Caco-2 (cell line): ENCODE data around the gene UCHL1. TPM values are rescaled to one million over a fixed set of nuclear protein-coding genes. Genes with fewer than 3 reads are reported as not detected.

ENCODE experiments used
- BruUV-seq: library from RNA; stranded (reverse); fragments of 400-500 nt; replicated peaks from 2 replicates; lab custom pipeline; 2021; lab: Mats Ljungman, UMichigan
- CTCF ChIA-PET: fragments of 300-600 bp; sonication (Branson Sonifier 250); formaldehyde crosslinking; loops from one replicate; lab custom pipeline; 2022; ENCODE audit warnings: antibody characterized with exemption; lab: Charles Lee
- POLR2A ChIA-PET: fragments of 300-600 bp; sonication (Branson Sonifier 250); formaldehyde crosslinking; loops from one replicate; lab custom pipeline; 2022; ENCODE audit warnings: antibody characterized with exemption; lab: Charles Lee
- DNase-seq, 2 experiments: peaks; one replicate each; pipeline versions ENCODE4 v3.0.0 to v3.0.0-alpha.2; 2020 to 2022
- H3K27me3 ChIP-seq: replicated peaks from 2 replicates; pipeline ENCODE4 v1.6.0; 2011; ENCODE audit warnings: low read length; ENCODE audit not compliant: control insufficient read depth, insufficient read depth
- H3K36me3 ChIP-seq: 2 replicates; pipeline ENCODE4 v1.5.1; 2011; ENCODE audit warnings: low read length; ENCODE audit not compliant: control insufficient read depth, insufficient read depth
- H3K4me1 ChIP-seq: fragments of 250-450 bp; sonication (Bioruptor Pico); 2 replicates; pipeline ENCODE4 v1.5.1; 2020; ENCODE audit warnings: mild to moderate bottlenecking
- H3K4me3 ChIP-seq: 2 replicates; pipeline ENCODE4 v1.5.1; 2011; ENCODE audit warnings: low read depth, mild to moderate bottlenecking, control low read depth, low read length
- H3K9me3 ChIP-seq: fragments of 250-450 bp; sonication (Bioruptor Pico); 2 replicates; pipeline ENCODE4 v1.5.1; 2020; ENCODE audit warnings: mild to moderate bottlenecking, moderate library complexity
- H3K27ac Mint-ChIP-seq: one replicate; pipeline ENCODE4 v1.8.0; 2022; ENCODE audit warnings: mixed read lengths; ENCODE audit not compliant: unreplicated experiment
- H3K27me3 Mint-ChIP-seq: one replicate; pipeline ENCODE4 v1.8.0; 2022; ENCODE audit warnings: mixed read lengths; ENCODE audit not compliant: insufficient read depth, unreplicated experiment
- H3K36me3 Mint-ChIP-seq: one replicate; pipeline ENCODE4 v1.8.0; 2022; ENCODE audit warnings: mild to moderate bottlenecking, mixed read lengths; ENCODE audit not compliant: insufficient read depth, unreplicated experiment
- H3K4me1 Mint-ChIP-seq: one replicate; pipeline ENCODE4 v1.8.0; 2022; ENCODE audit warnings: low read depth, mixed read lengths; ENCODE audit not compliant: unreplicated experiment
- H3K4me3 Mint-ChIP-seq: one replicate; pipeline ENCODE4 v1.8.0; 2022; ENCODE audit warnings: mild to moderate bottlenecking, moderate library complexity, mixed read lengths; ENCODE audit not compliant: unreplicated experiment
- H3K9me3 Mint-ChIP-seq: one replicate; pipeline ENCODE4 v1.8.0; 2022; ENCODE audit warnings: mixed read lengths; ENCODE audit not compliant: unreplicated experiment
- CTCF ChIP-seq, 2 experiments: fragments of 200-600 bp in 1 of 2; IDR thresholded peaks; 1 replicate in 1 of 2; 2 replicates in 1 of 2; pipeline versions ENCODE4 v1.5.1 to v1.8.0; 2011 to 2022; ENCODE audit warnings: antibody characterized with exemption in 1 of 2, control low read depth in 1 of 2, inconsistent platforms in 1 of 2, low read depth in 1 of 2, low read length in 1 of 2, mild to moderate bottlenecking in 1 of 2, moderate library complexity in 1 of 2; ENCODE audit not compliant: insufficient read depth in 1 of 2, severe bottlenecking in 1 of 2, unreplicated experiment in 1 of 2
- intact Hi-C: fragments of 100-400 bp; cut with micrococcal nuclease; formaldehyde crosslinking; loops from one replicate; pipeline ENCODE4 v1.10.0; 2022; ENCODE audit not compliant: unreplicated experiment
- total RNA-seq: library from RNA; stranded (reverse); gene quantifications from 2 replicates; pipeline ENCODE4 v1.2.3, GENCODE V29; 2022

The UCHL1 gene
- total RNA-seq, 1 experiment from 2014 or later, result 233 TPM

- no peak for DNase-seq
- H3K4me1 Mint-ChIP-seq, result peaks cover 8% of the 10 kb centered on the region
- H3K27ac Mint-ChIP-seq, result no peak overlapping the region
- no peak for TF ChIP-seq CTCF (IDR thresholded peaks at IDR 0.05; ENCODE audit: insufficient read depth in 1 of 2, low read depth in 1 of 2, low read length in 1 of 2, severe bottlenecking in 1 of 2, unreplicated experiment in 1 of 2)
- Histone ChIP-seq H3K4me1 (no peaks in the 10 kb centered on the region), H3K9me3 (no peaks in the 10 kb centered on the region), H3K27me3 (no peaks in the 10 kb centered on the region), H3K36me3 (no peaks in the 10 kb centered on the region), H3K4me3 (no peak overlapping the region)
- BruUV-seq, result no TSS peak
- H3K27me3 Mint-ChIP-seq, result no peaks in the 10 kb centered on the region
- H3K4me3 Mint-ChIP-seq, result no peak overlapping the region
- POLR2A ChIA-PET, result no interaction called here
- CTCF ChIA-PET, result no interaction called here
- intact Hi-C loops, result no loop called here
- H3K36me3 Mint-ChIP-seq, result no peaks in the 10 kb centered on the region
- no peaks in the 10 kb centered on the region for H3K9me3 Mint-ChIP-seq
Measured at GRCh38 chr4:41236508-41236907, 20.2 kb upstream of the UCHL1 start.

GRCh38 chr4:41241919-41242318, 14.8 kb upstream of the UCHL1 start:
- Mint-ChIP-seq H3K9me3 (no peaks in the 10 kb centered on the region), H3K27me3 (peaks cover 3% of the 10 kb centered on the region), H3K4me3 (no peak overlapping the region), H3K4me1 (no peaks in the 10 kb centered on the region), H3K27ac (no peak overlapping the region), H3K36me3 (no peaks in the 10 kb centered on the region)
- DNase-seq, result no peak
- intact Hi-C loops, result no loop called here
- no peak overlapping the region for H3K4me3 ChIP-seq
- ChIA-PET POLR2A (no interaction called here), CTCF (no interaction called here)
- no peaks in the 10 kb centered on the region for H3K27me3 ChIP-seq
- no peaks in the 10 kb centered on the region for H3K4me1 ChIP-seq
- no TSS peak for BruUV-seq
- no peak for TF ChIP-seq CTCF (IDR thresholded peaks at IDR 0.05; ENCODE audit: insufficient read depth in 1 of 2, low read depth in 1 of 2, low read length in 1 of 2, severe bottlenecking in 1 of 2, unreplicated experiment in 1 of 2)
- H3K36me3 ChIP-seq, result no peaks in the 10 kb centered on the region
- no peaks in the 10 kb centered on the region for H3K9me3 ChIP-seq

- no peak overlapping the region for H3K4me3 Mint-ChIP-seq
- Histone ChIP-seq H3K27me3 (no peaks in the 10 kb centered on the region), H3K36me3 (no peaks in the 10 kb centered on the region), H3K4me3 (no peak overlapping the region), H3K4me1 (no peaks in the 10 kb centered on the region), H3K9me3 (0 out of 2 replicates have a peak, but pooled peaks cover 3% of the 10 kb centered on the region)
- no peak for TF ChIP-seq CTCF (IDR thresholded peaks at IDR 0.05; ENCODE audit: insufficient read depth in 1 of 2, low read depth in 1 of 2, low read length in 1 of 2, severe bottlenecking in 1 of 2, unreplicated experiment in 1 of 2)
- H3K36me3 Mint-ChIP-seq, result no peaks in the 10 kb centered on the region
- no peak overlapping the region for H3K27ac Mint-ChIP-seq
- H3K4me1 Mint-ChIP-seq, result peaks cover 5% of the 10 kb centered on the region
- H3K9me3 Mint-ChIP-seq, result no peaks in the 10 kb centered on the region
- no TSS peak for BruUV-seq
- intact Hi-C loops, result no loop called here
- H3K27me3 Mint-ChIP-seq, result peaks cover 6% of the 10 kb centered on the region
- CTCF ChIA-PET, result no interaction called here
- no peak for DNase-seq
- POLR2A ChIA-PET, result no interaction called here
Measured at GRCh38 chr4:41245983-41246382, 10.7 kb upstream of the UCHL1 start.
